NB4 (cell line): Measurements from ENCODE around the gene CUL5.

Source experiments
- DNase-seq: peaks from one replicate; pipeline ENCODE4 v3.0.0; 2010; ENCODE audit warnings: low read depth
- H3K4me3 ChIP-seq: one replicate; pipeline ENCODE4 v1.5.1; 2011; ENCODE audit warnings: mild to moderate bottlenecking, low read depth, low read length, moderate library complexity
- CTCF ChIP-seq: IDR thresholded peaks from one replicate; pipeline ENCODE4 v1.5.1; 2012; ENCODE audit warnings: low read depth, low read length
- MAX ChIP-seq: IDR thresholded peaks from 2 replicates; pipeline ENCODE4 v1.6.1; 2011; ENCODE audit warnings: low read depth, low read length
- MYC ChIP-seq: IDR thresholded peaks from 2 replicates; pipeline ENCODE4 v1.6.1; 2011; ENCODE audit warnings: low read depth, low read length
- POLR2A ChIP-seq: IDR thresholded peaks from 2 replicates; pipeline ENCODE4 v1.6.1; 2011; ENCODE audit warnings: mild to moderate bottlenecking; ENCODE audit not compliant: insufficient read length; ENCODE audit errors: extremely low read depth

The CUL5 gene

GRCh38 chr11:108032800-108033199 lies 24.1 kb downstream of the CUL5 start:
- TF ChIP-seq MYC (no peak), POLR2A (no peak), MAX (no peak), CTCF (no peak)
- no peak overlapping the region for H3K4me3 ChIP-seq
- no peak for DNase-seq

GRCh38 chr11:108034034-108034433 lies 25.3 kb downstream of the CUL5 start:
- H3K4me3 ChIP-seq, result no peak overlapping the region
- DNase-seq, result no peak
- TF ChIP-seq MAX, result no peak

- TF ChIP-seq MAX, result no peak
- TF ChIP-seq POLR2A, result no peak
- no peak for TF ChIP-seq CTCF
- TF ChIP-seq MYC, result no peak
Measured at GRCh38 chr11:108034952-108035351, 26.3 kb downstream of the CUL5 start.

GRCh38 chr11:108035690-108036089 lies 27.0 kb downstream of the CUL5 start:
- no peak overlapping the region for H3K4me3 ChIP-seq
- DNase-seq, result no peak
- no peak for TF ChIP-seq MYC
- TF ChIP-seq MAX, result no peak
- TF ChIP-seq POLR2A, result no peak
- no peak for TF ChIP-seq CTCF

More at GRCh38 chr11:108034952-108035351, 26.3 kb downstream of the CUL5 start:
- DNase-seq, result no peak
- H3K4me3 ChIP-seq, result no peak overlapping the region

- TF ChIP-seq MAX, result no peak
- no peak for TF ChIP-seq CTCF
- TF ChIP-seq POLR2A, result no peak
- TF ChIP-seq MYC, result no peak
- no peak overlapping the region for H3K4me3 ChIP-seq
- no peak for DNase-seq
Measured at GRCh38 chr11:108037211-108037610, 28.5 kb downstream of the CUL5 start.

- H3K4me3 ChIP-seq, result no peak overlapping the region
- no peak for DNase-seq
- TF ChIP-seq CTCF (no peak), MYC (no peak), MAX (no peak), POLR2A (no peak)
Measured at GRCh38 chr11:108037636-108038035, 28.9 kb downstream of the CUL5 start.
